H9 (cell line): Measurements from ENCODE around the gene STXBP6. TPM values are rescaled to one million over a fixed set of nuclear protein-coding genes. Genes with fewer than 3 reads are reported as not detected.

Experiments used
- DNase-seq: peaks from one replicate; pipeline ENCODE4 v3.0.0-alpha.2; 2017
- H2AFZ ChIP-seq: one replicate; pipeline ENCODE4 v1.6.1; 2013; ENCODE audit warnings: mild to moderate bottlenecking, low read length, control low read depth, moderate library complexity
- H2AK5ac ChIP-seq: 2 replicates; pipeline ENCODE4 v1.6.1; 2013; ENCODE audit warnings: low read length, control low read depth, mixed read lengths; ENCODE audit not compliant: insufficient read length
- H2BK120ac ChIP-seq: one replicate; pipeline ENCODE4 v1.6.1; 2013; ENCODE audit warnings: low read depth, mild to moderate bottlenecking, low read length, control low read depth, inconsistent platforms; ENCODE audit not compliant: poor library complexity, severe bottlenecking
- H2BK12ac ChIP-seq: 2 replicates; pipeline ENCODE4 v1.6.1; 2013; ENCODE audit warnings: low read length, control low read depth, mixed read lengths, low read depth; ENCODE audit not compliant: insufficient read length
- H2BK15ac ChIP-seq: 2 replicates; pipeline ENCODE4 v1.6.1; 2013; ENCODE audit warnings: low read depth, low read length, control low read depth
- H2BK20ac ChIP-seq: one replicate; pipeline ENCODE4 v1.6.1; 2013; ENCODE audit warnings: low read depth, mild to moderate bottlenecking, low read length, control low read depth, inconsistent platforms; ENCODE audit not compliant: poor library complexity, severe bottlenecking
- H2BK5ac ChIP-seq: 2 replicates; pipeline ENCODE4 v1.6.1; 2013; ENCODE audit warnings: low read length, control low read depth, mixed read lengths; ENCODE audit not compliant: insufficient read length
- H3K14ac ChIP-seq: 2 replicates; pipeline ENCODE4 v1.6.1; 2013; ENCODE audit warnings: low read length, control low read depth; ENCODE audit not compliant: insufficient read depth
- H3K18ac ChIP-seq: 2 replicates; pipeline ENCODE4 v1.6.1; 2013; ENCODE audit warnings: low read depth, mild to moderate bottlenecking, mixed read lengths, low read length, control low read depth; ENCODE audit not compliant: insufficient read length
- H3K23ac ChIP-seq: 2 replicates; pipeline ENCODE4 v1.6.1; 2013; ENCODE audit warnings: low read length, control low read depth, mixed read lengths, low read depth; ENCODE audit not compliant: insufficient read length
- H3K23me2 ChIP-seq: 2 replicates; pipeline ENCODE4 v1.6.1; 2013; ENCODE audit warnings: low read depth, mild to moderate bottlenecking, mixed read lengths, low read length, control low read depth; ENCODE audit not compliant: insufficient read length, poor library complexity, severe bottlenecking
- H3K27ac ChIP-seq: 2 replicates; pipeline ENCODE4 v1.5.1; 2013; ENCODE audit warnings: low read length, control low read depth, mixed read lengths, low read depth; ENCODE audit not compliant: insufficient read length
- H3K27me3 ChIP-seq: 2 replicates; pipeline ENCODE4 v1.6.1; 2013; ENCODE audit warnings: low read length, control low read depth, inconsistent platforms; ENCODE audit not compliant: insufficient read depth
- H3K4ac ChIP-seq: 2 replicates; pipeline ENCODE4 v1.6.1; 2013; ENCODE audit warnings: low read depth, mild to moderate bottlenecking, control low read depth, inconsistent platforms, low read length, moderate library complexity
- H3K4me1 ChIP-seq: 2 replicates; pipeline ENCODE4 v1.6.1; 2013; ENCODE audit warnings: low read length, control low read depth, inconsistent platforms; ENCODE audit not compliant: insufficient read depth
- H3K4me2 ChIP-seq: 2 replicates; pipeline ENCODE4 v1.6.1; 2013; ENCODE audit warnings: low read length, control low read depth, mixed read lengths; ENCODE audit not compliant: insufficient read length, insufficient read depth
- H3K56ac ChIP-seq: 2 replicates; pipeline ENCODE4 v1.6.1; 2013; ENCODE audit warnings: low read depth, mild to moderate bottlenecking, mixed read lengths, low read length, control low read depth; ENCODE audit not compliant: insufficient read length
- H3K79me1 ChIP-seq: 2 replicates; pipeline ENCODE4 v1.6.1; 2013; ENCODE audit warnings: low read depth, mild to moderate bottlenecking, moderate library complexity, low read length, control low read depth, inconsistent platforms; ENCODE audit not compliant: insufficient read depth, poor library complexity, severe bottlenecking
- H3K79me2 ChIP-seq: 2 replicates; pipeline ENCODE4 v1.6.1; 2013; ENCODE audit warnings: low read length, control low read depth, inconsistent platforms; ENCODE audit not compliant: insufficient read depth
- H3K9ac ChIP-seq: 2 replicates; pipeline ENCODE4 v1.6.1; 2013; ENCODE audit warnings: low read length, control low read depth, mixed read lengths; ENCODE audit not compliant: insufficient read length; ENCODE audit errors: extremely low read depth
- H3K9me3 ChIP-seq: one replicate; pipeline ENCODE4 v1.6.1; 2013; ENCODE audit warnings: low read depth, low read length, inconsistent platforms; ENCODE audit not compliant: control insufficient read depth
- H3T11ph ChIP-seq: one replicate; pipeline ENCODE4 v1.6.1; 2013; ENCODE audit warnings: mild to moderate bottlenecking, low read length, control low read depth, inconsistent platforms
- H4K20me1 ChIP-seq: one replicate; pipeline ENCODE4 v1.6.1; 2013; ENCODE audit not compliant: control insufficient read depth, insufficient read length, insufficient read depth
- H4K5ac ChIP-seq: 2 replicates; pipeline ENCODE4 v1.6.1; 2013; ENCODE audit warnings: low read depth, mild to moderate bottlenecking, mixed read lengths, low read length, control low read depth; ENCODE audit not compliant: insufficient read length
- H4K8ac ChIP-seq: replicated peaks from 2 replicates; pipeline ENCODE4 v1.6.1; 2013; ENCODE audit warnings: low read length, control low read depth, mixed read lengths, low read depth; ENCODE audit not compliant: insufficient read length
- H4K91ac ChIP-seq: 2 replicates; pipeline ENCODE4 v1.6.1; 2013; ENCODE audit warnings: low read depth, mild to moderate bottlenecking, moderate library complexity, mixed read lengths, low read length, control low read depth; ENCODE audit not compliant: insufficient read length
- H3K27ac Mint-ChIP-seq, 3 experiments: 2 replicates in 2 of 3; 3 replicates in 1 of 3; pipeline ENCODE4 v1.8.0; 2020 to 2021; ENCODE audit warnings: mixed read lengths in 3 of 3, mild to moderate bottlenecking in 1 of 3, moderate library complexity in 1 of 3
- H3K27me3 Mint-ChIP-seq: 2 replicates; pipeline ENCODE4 v1.8.0; 2021; ENCODE audit warnings: low read depth, mild to moderate bottlenecking, moderate library complexity, mixed read lengths
- H3K36me3 Mint-ChIP-seq, 3 experiments: 2 replicates in 2 of 3; 3 replicates in 1 of 3; pipeline ENCODE4 v1.8.0; 2020 to 2021; ENCODE audit warnings: low read depth in 3 of 3, mixed read lengths in 3 of 3; ENCODE audit not compliant: insufficient read depth in 1 of 3
- H3K4me1 Mint-ChIP-seq, 2 experiments: 2 replicates each; pipeline ENCODE4 v1.8.0; 2020; ENCODE audit warnings: mixed read lengths in 2 of 2
- H3K4me3 Mint-ChIP-seq, 2 experiments: 2 replicates in 1 of 2; 3 replicates in 1 of 2; pipeline ENCODE4 v1.8.0; 2020 to 2021; ENCODE audit warnings: mild to moderate bottlenecking in 2 of 2, mixed read lengths in 2 of 2, moderate library complexity in 1 of 2
- H3K9me3 Mint-ChIP-seq, 2 experiments: 2 replicates in 1 of 2; 3 replicates in 1 of 2; pipeline ENCODE4 v1.8.0; 2020; ENCODE audit warnings: mild to moderate bottlenecking in 2 of 2, mixed read lengths in 2 of 2, moderate library complexity in 1 of 2
- WGBS: extraction: QIAGEN DNeasy Blood & Tissue Kit; methylation state at CpG from one replicate; pipeline ENCODE4 v1.1.7; 2013; ENCODE audit warnings: missing lambda C conversion rate, low lambda C conversion rate, mixed read lengths; ENCODE audit not compliant: insufficient read length; ENCODE audit errors: extremely low coverage; 5-methylcytosine and 5-hydroxymethylcytosine counted together
- total RNA-seq: library from RNA; stranded (reverse); gene quantifications from 2 replicates; pipeline ENCODE4 v1.2.1, GENCODE V29; 2021
- TF ChIP-seq, protein P1 (sequence below): fragments of 200-600 bp; sonication (generic); conservative IDR thresholded peaks from 3 replicates; pipeline ENCODE4 v1.8.0; 2021; ENCODE audit warnings: antibody characterized with exemption, mild to moderate bottlenecking

Gene STXBP6
- total RNA-seq, 1 experiment from 2014 or later: 3.6 TPM

GRCh38 chr14:25014440-25014839 is 35.5 kb downstream of the STXBP6 start:
- no peak overlapping the region for H3K4ac ChIP-seq
- H3K27me3 ChIP-seq: no peaks in the 10 kb centered on the region
- H2BK5ac ChIP-seq: no peak overlapping the region
- H2AFZ ChIP-seq: no peak overlapping the region
- Mint-ChIP-seq H3K4me3 (no peak overlapping the region), H3K27ac (no peak overlapping the region; a peak in 1 of 7 replicates), H3K9me3 (no peaks in the 10 kb centered on the region), H3K4me1 (peaks cover 11 to 12% of the 10 kb centered on the region in 2 experiments), H3K36me3 (no peaks in the 10 kb centered on the region), H3K27me3 (no peaks in the 10 kb centered on the region)
- H4K20me1 ChIP-seq: no peaks in the 10 kb centered on the region
- H2AK5ac ChIP-seq: no peak overlapping the region
- H4K91ac ChIP-seq: no peak overlapping the region
- no peak overlapping the region for H2BK120ac ChIP-seq
- peaks cover 3% of the 10 kb centered on the region for H3K4me1 ChIP-seq
- H3T11ph ChIP-seq: no peak overlapping the region
- no CpG with 5 or more reads among the region's 4 CpGs for WGBS
- DNase-seq: no peak
- H2BK15ac ChIP-seq: no peak overlapping the region
- H3K4me2 ChIP-seq: no peak overlapping the region
- no peak overlapping the region for H3K27ac ChIP-seq
- H3K9ac ChIP-seq: no peak overlapping the region
- H2BK20ac ChIP-seq: no peak overlapping the region
- no peak overlapping the region for H3K23ac ChIP-seq
- H3K79me1 ChIP-seq: no peaks in the 10 kb centered on the region
- TF ChIP-seq, protein P1, sequence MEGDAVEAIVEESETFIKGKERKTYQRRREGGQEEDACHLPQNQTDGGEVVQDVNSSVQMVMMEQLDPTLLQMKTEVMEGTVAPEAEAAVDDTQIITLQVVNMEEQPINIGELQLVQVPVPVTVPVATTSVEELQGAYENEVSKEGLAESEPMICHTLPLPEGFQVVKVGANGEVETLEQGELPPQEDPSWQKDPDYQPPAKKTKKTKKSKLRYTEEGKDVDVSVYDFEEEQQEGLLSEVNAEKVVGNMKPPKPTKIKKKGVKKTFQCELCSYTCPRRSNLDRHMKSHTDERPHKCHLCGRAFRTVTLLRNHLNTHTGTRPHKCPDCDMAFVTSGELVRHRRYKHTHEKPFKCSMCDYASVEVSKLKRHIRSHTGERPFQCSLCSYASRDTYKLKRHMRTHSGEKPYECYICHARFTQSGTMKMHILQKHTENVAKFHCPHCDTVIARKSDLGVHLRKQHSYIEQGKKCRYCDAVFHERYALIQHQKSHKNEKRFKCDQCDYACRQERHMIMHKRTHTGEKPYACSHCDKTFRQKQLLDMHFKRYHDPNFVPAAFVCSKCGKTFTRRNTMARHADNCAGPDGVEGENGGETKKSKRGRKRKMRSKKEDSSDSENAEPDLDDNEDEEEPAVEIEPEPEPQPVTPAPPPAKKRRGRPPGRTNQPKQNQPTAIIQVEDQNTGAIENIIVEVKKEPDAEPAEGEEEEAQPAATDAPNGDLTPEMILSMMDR: no peak
- H3K9me3 ChIP-seq: no peaks in the 10 kb centered on the region
- H2BK12ac ChIP-seq: no peak overlapping the region
- H3K79me2 ChIP-seq: no peaks in the 10 kb centered on the region
- H3K18ac ChIP-seq: no peak overlapping the region
- no peak overlapping the region for H4K5ac ChIP-seq
- no peaks in the 10 kb centered on the region for H3K23me2 ChIP-seq
- no peak overlapping the region for H4K8ac ChIP-seq
- H3K56ac ChIP-seq: no peak overlapping the region
- no peak overlapping the region for H3K14ac ChIP-seq
